ENCODE results near the gene AKR1C2. TPM values are rescaled to one million over a fixed set of nuclear protein-coding genes. Genes with fewer than 3 reads are reported as not detected.

Gene AKR1C2
- total RNA-seq, 1 experiment from 2014 or later, result 0.25 TPM

GRCh38 chr10:4984223-4984622, 19.4 kb downstream of the AKR1C2 start:
- BruUV-seq (replicated peaks), result no TSS peak
- ATAC-seq (no peak), DNase-seq (ENCODE audit: low read depth, low spot score) (no peak)
- H3K9me2 ChIP-seq (ENCODE audit: insufficient read depth), result no peaks in the 10 kb centered on the region
- H3K4me1 ChIP-seq (ENCODE audit: control insufficient read depth in 1 of 2, insufficient read depth in 2 of 2, low read length in 2 of 2), result peaks cover 6 to 7% of the 10 kb centered on the region in 2 experiments; a peak in 2 of 4 replicates
- no peak for TF ChIP-seq SRF (IDR thresholded peaks at IDR 0.05; ENCODE audit: low read depth)
- POLR2A ChIA-PET, result no interaction called here
- RAD21 ChIA-PET (ENCODE audit: low non-redundant PET in 1 of 2, low total read pairs in 2 of 2, uncharacterized antibody in 2 of 2, unreplicated experiment in 2 of 2), result no interaction called here
- H4K20me1 ChIP-seq (ENCODE audit: insufficient read depth), result no peaks in the 10 kb centered on the region
- no peak overlapping the region for H2AFZ ChIP-seq (ENCODE audit: low read depth, low read length, poor library complexity, severe bottlenecking)
- H3K9ac ChIP-seq (ENCODE audit: low read length), result no peak overlapping the region
- CTCF ChIA-PET, result no interaction called here
- H3K36me3 ChIP-seq (ENCODE audit: control insufficient read depth in 1 of 2, insufficient read depth in 2 of 2, low read length in 2 of 2), result no peaks in the 10 kb centered on the region
- no peak overlapping the region for H3K4me2 ChIP-seq (ENCODE audit: low read length)
- no peak overlapping the region for H3K4me3 ChIP-seq (replicated peaks in 1 of 2; ENCODE audit: low read depth in 1 of 2, low read length in 2 of 2)
- H3K27ac ChIP-seq (ENCODE audit: low read depth, low read length), result no peak overlapping the region
- H3K9me3 ChIP-seq (ENCODE audit: control insufficient read depth in 1 of 2, insufficient read depth in 1 of 2, low read depth in 1 of 2, low read length in 2 of 2), result no peaks in the 10 kb centered on the region
- intact Hi-C loops (cut with micrococcal nuclease), result no loop called here
- no peaks in the 10 kb centered on the region for H3K79me2 ChIP-seq (ENCODE audit: insufficient read depth, low read length)
- no peaks in the 10 kb centered on the region for H3K27me3 ChIP-seq (ENCODE audit: insufficient read depth, low read length)

- Histone ChIP-seq H3K27ac (ENCODE audit: low read depth, low read length) (no peak overlapping the region), H3K79me2 (ENCODE audit: insufficient read depth, low read length) (no peaks in the 10 kb centered on the region), H2AFZ (ENCODE audit: low read depth, low read length, poor library complexity, severe bottlenecking) (no peak overlapping the region), H3K36me3 (ENCODE audit: control insufficient read depth in 1 of 2, insufficient read depth in 2 of 2, low read length in 2 of 2) (no peaks in the 10 kb centered on the region), H4K20me1 (ENCODE audit: insufficient read depth) (no peaks in the 10 kb centered on the region), H3K27me3 (ENCODE audit: insufficient read depth, low read length) (no peaks in the 10 kb centered on the region), H3K9ac (ENCODE audit: low read length) (no peak overlapping the region), H3K9me3 (ENCODE audit: control insufficient read depth in 1 of 2, insufficient read depth in 1 of 2, low read depth in 1 of 2, low read length in 2 of 2) (no peaks in the 10 kb centered on the region), H3K9me2 (ENCODE audit: insufficient read depth) (no peaks in the 10 kb centered on the region), H3K4me3 (replicated peaks in 1 of 2; ENCODE audit: low read depth in 1 of 2, low read length in 2 of 2) (no peak overlapping the region), H3K4me2 (ENCODE audit: low read length) (no peak overlapping the region), H3K4me1 (ENCODE audit: control insufficient read depth in 1 of 2, insufficient read depth in 2 of 2, low read length in 2 of 2) (peaks cover 6 to 7% of the 10 kb centered on the region in 2 experiments; a peak in 2 of 4 replicates)
- ChIA-PET CTCF (no interaction called here), POLR2A (no interaction called here), RAD21 (ENCODE audit: low non-redundant PET in 1 of 2, low total read pairs in 2 of 2, uncharacterized antibody in 2 of 2, unreplicated experiment in 2 of 2) (no interaction called here)
- ATAC-seq (no peak), DNase-seq (ENCODE audit: low read depth, low spot score) (no peak)
- TF ChIP-seq ZFX (IDR thresholded peaks at IDR 0.05), result no peak
- no peak for TF ChIP-seq POLR2AphosphoS5 (IDR thresholded peaks at IDR 0.05; ENCODE audit: low read depth, low read length)
- TF ChIP-seq CEBPB (IDR thresholded peaks at IDR 0.05; ENCODE audit: low read depth), result no peak
- TF ChIP-seq FOSL1 (IDR thresholded peaks at IDR 0.05; ENCODE audit: low read depth), result no peak
- intact Hi-C loops (cut with micrococcal nuclease), result no loop called here
- no TSS peak for BruUV-seq (replicated peaks)
Measured at GRCh38 chr10:4983615-4984216, 19.9 kb downstream of the AKR1C2 start.

Measured in HCT116 (cell line).